Endothelial cell of umbilical vein (primary cell): ENCODE results near the gene VPS25. TPM values are rescaled to one million over a fixed set of nuclear protein-coding genes. Genes with fewer than 3 reads are reported as not detected.
A peak's percentile ranks its signal among the peaks of the same experiment; 100 is the strongest.

ENCODE experiments used
- BruUV-seq: library from RNA; stranded (reverse); fragments of 400-500 nt; replicated peaks from 2 replicates; lab custom pipeline; 2021; lab: Mats Ljungman, UMichigan
- CTCF ChIA-PET: fragments of 300-600, 350-600 bp; sonication (Branson Sonifier 250); formaldehyde crosslinking; loops from one replicate; lab custom pipeline; 2021; ENCODE audit warnings: antibody characterized with exemption, inconsistent platforms; lab: Charles Lee
- POLR2A ChIA-PET: fragments of 300-600, 350-600 bp; sonication (Branson Sonifier 250); formaldehyde crosslinking; loops from one replicate; lab custom pipeline; 2021; ENCODE audit warnings: antibody characterized with exemption, inconsistent platforms; lab: Charles Lee
- DNase-seq: peaks from one replicate; pipeline ENCODE4 v3.0.0-alpha.2; 2011; ENCODE audit warnings: low read depth, low spot score
- FAIRE-seq: peaks from 2 replicates; lab custom pipeline; 2011; peaks lifted over from hg19 to GRCh38; lab: Jason Lieb, UNC
- H2AFZ ChIP-seq: 2 replicates; pipeline ENCODE4 v1.6.0; 2012; ENCODE audit warnings: low read depth, low read length, control low read depth, inconsistent platforms
- H3K27ac ChIP-seq: 2 replicates; pipeline ENCODE4 v1.5.1; 2011; ENCODE audit warnings: low read depth, mild to moderate bottlenecking, control low read depth, low read length, moderate library complexity; ENCODE audit not compliant: insufficient read depth
- H3K27me3 ChIP-seq, 2 experiments: 2 replicates each; pipeline versions ENCODE4 v1.6.0 to v1.6.1; 2011; ENCODE audit warnings: low read length in 2 of 2, mixed read lengths in 1 of 2; ENCODE audit not compliant: control insufficient read depth in 2 of 2, insufficient read depth in 2 of 2
- H3K36me3 ChIP-seq, 2 experiments: 2 replicates in 1 of 2; 3 replicates in 1 of 2; pipeline ENCODE4 v1.5.1; 2011; ENCODE audit warnings: low read length in 2 of 2, mild to moderate bottlenecking in 1 of 2, moderate library complexity in 1 of 2; ENCODE audit not compliant: control insufficient read depth in 2 of 2, insufficient read depth in 2 of 2; ENCODE audit errors: extremely low read depth in 1 of 2
- H3K4me1 ChIP-seq: 3 replicates; pipeline ENCODE4 v1.5.1; 2011; ENCODE audit warnings: mild to moderate bottlenecking, low read length; ENCODE audit not compliant: control insufficient read depth, insufficient read depth; ENCODE audit errors: extremely low read depth
- H3K4me2 ChIP-seq: 2 replicates; pipeline ENCODE4 v1.6.1; 2011; ENCODE audit warnings: low read length, control low read depth, mixed read lengths; ENCODE audit not compliant: insufficient read depth
- H3K4me3 ChIP-seq, 3 experiments: fragments of 200-600 bp in 1 of 3; sonication (generic), shearing (Covaris generic) in 1 of 3; replicated peaks in 1 of 3; 2 replicates each; pipeline ENCODE4 v1.5.1; 2011 to 2016; ENCODE audit warnings: control low read depth in 3 of 3, low read length in 3 of 3, mild to moderate bottlenecking in 2 of 3, inconsistent platforms in 1 of 3, low read depth in 1 of 3, moderate library complexity in 1 of 3; ENCODE audit not compliant: insufficient read depth in 1 of 3
- H3K79me2 ChIP-seq: 2 replicates; pipeline ENCODE4 v1.6.0; 2012; ENCODE audit warnings: low read length, inconsistent platforms; ENCODE audit not compliant: control insufficient read depth, insufficient read depth
- H3K9ac ChIP-seq: replicated peaks from 2 replicates; pipeline ENCODE3; 2011; ENCODE audit warnings: low read length, control low read depth; ENCODE audit not compliant: insufficient read depth; ENCODE audit errors: extremely low read depth
- H3K9me1 ChIP-seq: replicated peaks from 3 replicates; pipeline ENCODE4 v1.6.0; 2011; ENCODE audit warnings: mild to moderate bottlenecking, low read length; ENCODE audit not compliant: control insufficient read depth, insufficient read depth; ENCODE audit errors: extremely low read depth
- H3K9me3 ChIP-seq: replicated peaks from 2 replicates; pipeline ENCODE4 v1.5.1; 2012; ENCODE audit warnings: low read length, inconsistent platforms; ENCODE audit not compliant: control insufficient read depth, insufficient read depth
- H4K20me1 ChIP-seq: replicated peaks from 2 replicates; pipeline ENCODE3; 2011; ENCODE audit warnings: mild to moderate bottlenecking, low read length; ENCODE audit not compliant: control insufficient read depth, insufficient read depth; ENCODE audit errors: extremely low read depth
- CTCF ChIP-seq, 2 donors: IDR thresholded peaks; 1 replicate in 1 of 2; 2 replicates in 1 of 2; pipeline ENCODE4 v1.5.1; 2011; ENCODE audit warnings: low read length in 2 of 2, mild to moderate bottlenecking in 2 of 2, moderate library complexity in 2 of 2, control low read depth in 1 of 2, inconsistent platforms in 1 of 2, low read depth in 1 of 2; ENCODE audit not compliant: insufficient read depth in 1 of 2; ENCODE audit errors: extremely low read depth in 1 of 2
- MAX ChIP-seq: IDR thresholded peaks from 2 replicates; pipeline ENCODE4 v1.6.1; 2011; ENCODE audit not compliant: insufficient read depth, insufficient read length
- POLR2AphosphoS5 ChIP-seq: IDR thresholded peaks from 2 replicates; pipeline ENCODE4 v1.6.1; 2012; ENCODE audit warnings: low read depth, mild to moderate bottlenecking, control low read depth, low read length, moderate library complexity; ENCODE audit not compliant: insufficient read depth
- dilution Hi-C: fragments of 300-500 bp; cut with MboI; formaldehyde crosslinking; loops from one replicate; pipeline ENCODE4 v1.15.0; 2019; ENCODE audit warnings: low sequenced_read_pairs; ENCODE audit not compliant: extremely low pct_ligation_motif_present
- intact Hi-C: fragments of 100-400 bp; cut with micrococcal nuclease; formaldehyde crosslinking; loops from one replicate; pipeline ENCODE4 v1.10.0; 2022
- polyA plus RNA-seq, 4 experiments: library from polyadenylated mRNA; depleted of rRNA in 3 of 4; stranded (reverse) in 3 of 4; unstranded in 1 of 4; fragments of >200 nt; gene quantifications; 2 replicates each; pipeline versions ENCODE4 v1.2.1 to v1.2.3, GENCODE V29; 2011 to 2012; ENCODE audit warnings: missing spikeins in 1 of 4
- total RNA-seq: library from RNA; stranded (reverse); gene quantifications from 2 replicates; pipeline ENCODE4 v1.2.3, GENCODE V29; 2021

VPS25 gene
- total and polyA plus RNA-seq, 2 donors (not counting 3 experiments of a cell fraction or from before 2014, with no cell fraction given) = 45.0 to 86.8 TPM

- no peak overlapping the region for H2AFZ ChIP-seq
- peak overlapping the region; percentile 44 for H3K27ac ChIP-seq
- CTCF ChIA-PET = interaction anchor here (1.0 to 4.2 kb wide), 5 partner anchors 19 to 80 kb away, joined by 3 to 30 read pairs (median 3); partner anchors contain the start of genes BECN1 and VPS25
- dilution Hi-C loops = no loop called here
- no peak for DNase-seq
- H3K4me2 ChIP-seq = peak overlapping the region; percentile 57
- H3K4me1 ChIP-seq = peaks cover 10% of the 10 kb centered on the region
- no peaks in the 10 kb centered on the region for H3K27me3 ChIP-seq
- no peaks in the 10 kb centered on the region for H3K36me3 ChIP-seq
- H3K9me1 ChIP-seq = no peaks in the 10 kb centered on the region
- no TSS peak for BruUV-seq
- intact Hi-C loops = loop anchor here (1.0 to 5.0 kb wide), 3 partner anchors 20 to 79 kb away; partner anchors contain the start of genes BECN1, CNTD1 and COA3
- no peak for FAIRE-seq
- no peaks in the 10 kb centered on the region for H3K9me3 ChIP-seq
- POLR2A ChIA-PET = interaction anchor here (0.7 kb wide), 1 partner anchor 254 kb away, joined by 3 read pairs; the partner anchor contains the start of gene RPL27
- H3K4me3 ChIP-seq = peak overlapping the region in 2 of 3 experiments; percentile 53 to 72
- peak overlapping the region; percentile 76 for H3K9ac ChIP-seq
- TF ChIP-seq MAX = no peak
- TF ChIP-seq CTCF (IDR thresholded peaks at IDR 0.05; ENCODE audit: extremely low read depth in 1 of 2, insufficient read depth in 1 of 2, low read depth in 1 of 2, low read length in 2 of 2) = peak; percentile 13 to 24
- no peak for TF ChIP-seq POLR2AphosphoS5
- H3K79me2 ChIP-seq = peaks cover 3% of the 10 kb centered on the region
- H4K20me1 ChIP-seq = no peaks in the 10 kb centered on the region
These were observed 29.5 kb upstream of the VPS25 start for GRCh38 chr17:42743595-42744282.
